GM19324 (cell line): ENCODE measurements around the gene SLC22A23.

Source experiments
- ATAC-seq: cut with Tn5 transposase; IDR thresholded peaks from one replicate; pipeline ENCODE4 v1.9.1; 2021; ENCODE audit warnings: mild to moderate bottlenecking, moderate library complexity; ENCODE audit not compliant: unreplicated experiment, low FRiP score

SLC22A23 gene

GRCh38 chr6:3446184-3446583 lies 10.7 kb downstream of the SLC22A23 start:
- no peak for ATAC-seq

- no peak for ATAC-seq
Measured at GRCh38 chr6:3444276-3445088, 12.4 kb downstream of the SLC22A23 start.

- ATAC-seq, result no peak
Measured at GRCh38 chr6:3443221-3443515, 13.7 kb downstream of the SLC22A23 start.

- no peak for ATAC-seq
Measured at GRCh38 chr6:3442431-3443220, 14.2 kb downstream of the SLC22A23 start.

- no peak for ATAC-seq
Measured at GRCh38 chr6:3440911-3441310, 15.9 kb downstream of the SLC22A23 start.

- ATAC-seq, result no peak
Measured at GRCh38 chr6:3439961-3440360, 16.9 kb downstream of the SLC22A23 start.

GRCh38 chr6:3438190-3439167 lies 18.4 kb downstream of the SLC22A23 start:
- ATAC-seq, result no peak

GRCh38 chr6:3433005-3433404 lies 23.8 kb downstream of the SLC22A23 start:
- ATAC-seq, result no peak

GRCh38 chr6:3432416-3432815 lies 24.4 kb downstream of the SLC22A23 start:
- no peak for ATAC-seq

- ATAC-seq, result no peak
Measured at GRCh38 chr6:3431994-3432393, 24.9 kb downstream of the SLC22A23 start.

GRCh38 chr6:3429211-3429610 lies 27.6 kb downstream of the SLC22A23 start:
- ATAC-seq, result no peak

GRCh38 chr6:3428700-3429099 lies 28.1 kb downstream of the SLC22A23 start:
- ATAC-seq, result no peak

GRCh38 chr6:3428247-3428646 lies 28.6 kb downstream of the SLC22A23 start:
- no peak for ATAC-seq

- no peak for ATAC-seq
Measured at GRCh38 chr6:3427687-3428085, 29.2 kb downstream of the SLC22A23 start.

- ATAC-seq, result no peak
Measured at GRCh38 chr6:3426927-3427686, 29.7 kb downstream of the SLC22A23 start.

- ATAC-seq, result no peak
Measured at GRCh38 chr6:3426091-3426926, 30.5 kb downstream of the SLC22A23 start.

GRCh38 chr6:3425574-3425973 lies 31.3 kb downstream of the SLC22A23 start:
- no peak for ATAC-seq

GRCh38 chr6:3424185-3424927 lies 32.5 kb downstream of the SLC22A23 start:
- no peak for ATAC-seq
